K562 (cell line): Measurements from ENCODE around the gene DNAAF1. TPM values are rescaled to one million over a fixed set of nuclear protein-coding genes. Genes with fewer than 3 reads are reported as not detected.
A peak's percentile ranks its signal among the peaks of the same experiment; 100 is the strongest.

Source experiments
- ATAC-seq: fragments of 200-7000 bp; cut with Tn5 transposase; 3 replicates; pipeline ENCODE4 v1.9.1; 2020; ENCODE audit warnings: moderate library complexity
- BruUV-seq: library from RNA; stranded (reverse); fragments of 400-500 nt; replicated peaks from 2 replicates; lab custom pipeline; 2021; lab: Mats Ljungman, UMichigan
- CTCF ChIA-PET: fragments of 300-600 bp; formaldehyde crosslinking; extraction: SDS; loops from one replicate; lab custom pipeline; 2021; ENCODE audit warnings: low intra/inter-chr PET ratio; lab: Yijun Ruan, JAX
- POLR2A ChIA-PET: fragments of 300-600, 350-650 bp; sonication (Branson Sonifier 250); formaldehyde crosslinking; extraction: SDS; loops from one replicate; lab custom pipeline; 2021; ENCODE audit warnings: antibody characterized with exemption, inconsistent platforms; lab: Yijun Ruan, JAX
- DNase-seq, 4 experiments: peaks; one replicate each; pipeline versions ENCODE4 v3.0.0 to v3.0.0-alpha.2; 2011 to 2018; ENCODE audit warnings: low spot score in 3 of 4, mixed read lengths in 3 of 4; ENCODE audit errors: extremely low read depth in 1 of 4
- FAIRE-seq: peaks from 2 replicates; lab custom pipeline; 2011; peaks lifted over from hg19 to GRCh38; lab: Jason Lieb, UNC
- H2AFZ ChIP-seq: 2 replicates; pipeline ENCODE4 v1.6.0; 2011; ENCODE audit warnings: low read depth, low read length, control low read depth, inconsistent platforms
- H3K27ac ChIP-seq: fragments of 200-600 bp; 3 replicates; pipeline ENCODE4 v1.8.0; 2011; ENCODE audit warnings: low read depth, mild to moderate bottlenecking, control low read depth, inconsistent platforms, low read length, moderate library complexity, mixed read lengths; ENCODE audit errors: extremely low read depth
- H3K27me3 ChIP-seq, 2 experiments: fragments of 300-600 bp in 1 of 2; 2 replicates in 1 of 2; 3 replicates in 1 of 2; pipeline versions ENCODE4 v1.6.0 to v1.8.0; 2011; ENCODE audit warnings: inconsistent platforms in 2 of 2, low read length in 2 of 2, mild to moderate bottlenecking in 1 of 2, mixed read lengths in 1 of 2, moderate library complexity in 1 of 2; ENCODE audit not compliant: control insufficient read depth in 2 of 2, insufficient read depth in 2 of 2
- H3K36me3 ChIP-seq: fragments of 300-600 bp; 3 replicates; pipeline ENCODE4 v1.8.0; 2011; ENCODE audit warnings: mild to moderate bottlenecking, low read length, inconsistent platforms; ENCODE audit not compliant: control insufficient read depth, insufficient read depth
- H3K4me1 ChIP-seq, 2 experiments: fragments of 200-600 bp in 1 of 2; replicated peaks in 1 of 2; 2 replicates in 1 of 2; 3 replicates in 1 of 2; pipeline versions ENCODE4 v1.5.1 to v1.8.0; 2011; ENCODE audit warnings: inconsistent platforms in 2 of 2, low read length in 2 of 2, mild to moderate bottlenecking in 1 of 2, mixed read lengths in 1 of 2, moderate library complexity in 1 of 2; ENCODE audit not compliant: control insufficient read depth in 2 of 2, insufficient read depth in 2 of 2
- H3K4me2 ChIP-seq: 2 replicates; pipeline ENCODE4 v1.6.1; 2011; ENCODE audit warnings: low read length, control low read depth, inconsistent platforms, mixed read lengths; ENCODE audit not compliant: insufficient read depth
- H3K4me3 ChIP-seq: fragments of 200-600 bp; sonication (generic), shearing (Covaris generic); 2 replicates; pipeline ENCODE4 v1.5.1; 2016; ENCODE audit warnings: control low read depth, inconsistent platforms
- H3K79me2 ChIP-seq: fragments of 200-600 bp; 3 replicates; pipeline ENCODE4 v1.8.0; 2011; ENCODE audit warnings: low read length, inconsistent platforms; ENCODE audit not compliant: control insufficient read depth, insufficient read depth
- H3K9ac ChIP-seq, 2 experiments: 2 replicates each; pipeline versions ENCODE4 v1.6.0 to v1.6.1; 2011; ENCODE audit warnings: low read depth in 2 of 2, low read length in 2 of 2, control low read depth in 1 of 2, inconsistent platforms in 1 of 2, mild to moderate bottlenecking in 1 of 2, mixed read lengths in 1 of 2; ENCODE audit not compliant: insufficient read depth in 1 of 2
- H3K9me1 ChIP-seq: one replicate; pipeline ENCODE4 v1.6.0; 2011; ENCODE audit warnings: inconsistent platforms, mild to moderate bottlenecking, low read length, moderate library complexity; ENCODE audit not compliant: control insufficient read depth, insufficient read depth
- H3K9me3 ChIP-seq: replicated peaks from 2 replicates; pipeline ENCODE4 v1.5.1; 2011; ENCODE audit warnings: low read depth, low read length, inconsistent platforms; ENCODE audit not compliant: control insufficient read depth, insufficient read depth
- H4K20me1 ChIP-seq: replicated peaks from 2 replicates; pipeline ENCODE4 v1.6.1; 2011; ENCODE audit warnings: low read length, inconsistent platforms, mixed read lengths; ENCODE audit not compliant: control insufficient read depth, insufficient read depth
- CBX8 ChIP-seq: fragments of 200-600 bp; sonication (generic); IDR thresholded peaks from 2 replicates; pipeline ENCODE4 v1.6.1; 2012; ENCODE audit warnings: borderline replicate concordance, mixed run types, low read depth, mild to moderate bottlenecking, moderate library complexity, mixed read lengths, low read length, control low read depth, inconsistent platforms; ENCODE audit not compliant: poor library complexity, severe bottlenecking; ENCODE audit errors: extremely low read depth
- MCM5 ChIP-seq: fragments of 450-650 bp; IDR thresholded peaks from 2 replicates; pipeline ENCODE4 v1.6.1; 2016; ENCODE audit warnings: low read depth
- PPARD ChIP-seq: fragments of 250-450 bp; sonication (Bioruptor Pico); IDR thresholded peaks from 2 replicates; pipeline ENCODE4 v1.8.0; 2022; ENCODE audit warnings: inconsistent platforms, mild to moderate bottlenecking, moderate library complexity
- WGBS: fragments of 100-300 bp; shearing (Covaris generic); methylation state at CpG from one replicate; pipeline ENCODE4 v1.1.6; 2016; ENCODE audit warnings: low coverage, mixed read lengths; ENCODE audit not compliant: insufficient coverage; ENCODE audit errors: missing lambda C conversion rate; 5-methylcytosine and 5-hydroxymethylcytosine counted together
- in situ Hi-C: fragments of 300-500 bp; cut with MboI; formaldehyde crosslinking; loops from 4 replicates; pipeline ENCODE4 v1.15.0; 2018; ENCODE audit warnings: inconsistent platforms, mixed read lengths
- intact Hi-C: fragments of 100-400 bp; cut with micrococcal nuclease; formaldehyde crosslinking; loops from 2 replicates; pipeline ENCODE4 v1.14.2; 2022
- polyA plus RNA-seq, 8 experiments: library from polyadenylated mRNA; depleted of rRNA in 4 of 8; stranded (reverse) in 5 of 8; unstranded in 3 of 8; fragments of >200 nt; fragmentation: Nextera tagmentation in 2 of 8; fragmentation: Illumina TruSeq in 1 of 8; extraction: Ambion mirVana in 2 of 8; extraction: Trizol in 1 of 8; gene quantifications; 2 replicates each; pipeline versions ENCODE4 v1.2.1 to v1.2.3, GENCODE V29; 2011 to 2014; ENCODE audit warnings: inconsistent platforms in 1 of 8, missing spikeins in 1 of 8
- total RNA-seq, 7 experiments: library from RNA; depleted of rRNA in 6 of 7; stranded (reverse); fragments of >200 nt in 6 of 7; fragmentation: Illumina TruSeq in 2 of 7; extraction: Trizol in 2 of 7; gene quantifications; 2 replicates each; pipeline versions ENCODE4 v1.2.1 to v1.2.3, GENCODE V29; 2011 to 2021; ENCODE audit warnings: low replicate concordance in 1 of 7

DNAAF1 gene
- total and polyA plus RNA-seq, 9 of the 15 experiments (the other 6 are each of a cell fraction or from before 2014, with no cell fraction given): 0.01 TPM; not detected in 8

DNA sequence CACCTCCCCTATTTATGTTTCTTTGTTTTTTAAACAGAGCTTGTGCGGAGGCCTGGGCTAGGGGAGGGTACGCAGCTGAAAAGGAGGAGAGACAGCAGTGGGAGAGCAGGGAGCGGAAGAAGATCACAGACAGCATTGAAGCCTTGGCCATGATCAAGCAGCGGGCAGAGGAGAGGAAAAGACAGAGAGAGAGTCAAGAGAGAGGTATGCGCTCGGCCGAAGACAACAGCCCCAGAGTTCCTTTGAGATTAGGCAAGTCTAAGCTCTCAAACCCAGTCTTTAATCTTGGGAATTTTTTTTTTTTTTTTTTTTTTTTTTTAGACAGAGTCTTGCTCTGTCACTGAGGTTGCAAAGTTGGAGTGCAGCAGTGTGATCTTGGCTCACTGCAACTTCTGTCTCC lies 20.6 kb downstream of the DNAAF1 start:
- DNase-seq (no peak), FAIRE-seq (no peak), ATAC-seq (no peak)
- no peaks in the 10 kb centered on the region for H3K36me3 ChIP-seq
- no peaks in the 10 kb centered on the region for H3K9me3 ChIP-seq
- in situ Hi-C loops (loop anchor here (5.0 kb wide), 1 partner anchor 83 kb away; no protein-coding TSS in a partner anchor), intact Hi-C loops (no loop called here)
- H3K4me2 ChIP-seq: no peak overlapping the region
- no peaks in the 10 kb centered on the region for H4K20me1 ChIP-seq
- BruUV-seq: no TSS peak
- H3K27me3 ChIP-seq: peaks cover 52 to 64% of the 10 kb centered on the region in 2 experiments
- H3K4me3 ChIP-seq: no peak overlapping the region
- peaks cover 0 to 7% of the 10 kb centered on the region in 2 experiments; a peak in 2 of 5 replicates for H3K4me1 ChIP-seq
- WGBS: 26% methylated on average over 7 of the region's 7 CpGs
- no peaks in the 10 kb centered on the region for H3K79me2 ChIP-seq
- H3K27ac ChIP-seq: no peak overlapping the region
- H2AFZ ChIP-seq: no peak overlapping the region
- CTCF ChIA-PET: no interaction called here
- no peak overlapping the region for H3K9ac ChIP-seq
- no peaks in the 10 kb centered on the region for H3K9me1 ChIP-seq
- POLR2A ChIA-PET: interaction anchor here (0.6 to 1.7 kb wide), 4 partner anchors 46 to 323 kb away, joined by 3 to 5 read pairs (median 3); partner anchors contain the start of gene MBTPS1
- TF ChIP-seq PPARD: no peak
- no peak for TF ChIP-seq MCM5
- peak; percentile 28 for TF ChIP-seq CBX8
